GM18907 (cell line): ENCODE data around the gene SSMEM1.
A peak's percentile ranks its signal among the peaks of the same experiment; 100 is the strongest.
"Not testable (repeated sequence)": the region's sequence is repeated elsewhere in the genome, so short reads cannot be mapped to it uniquely, and the experiment has no call there.

Experiments
- ATAC-seq: cut with Tn5 transposase; IDR thresholded peaks from one replicate; pipeline ENCODE4 v1.9.1; 2021; ENCODE audit warnings: mild to moderate bottlenecking, moderate library complexity; ENCODE audit not compliant: unreplicated experiment

Gene SSMEM1

GRCh38 chr7:130207642-130208041 is at the start of gene SSMEM1:
TSS of gene SSMEM1 (plus strand) at chr7:130207860. CDS start at chr7:130207911, 51 bp downstream.
- ATAC-seq: no peak

GRCh38 chr7:130160023-130160422 is 47.6 kb upstream of the SSMEM1 start:
- no peak for ATAC-seq

- no peak for ATAC-seq
Observed at GRCh38 chr7:130160455-130160854, 47.2 kb upstream of the SSMEM1 start.

- ATAC-seq: no peak
Observed at GRCh38 chr7:130162196-130162595, 45.5 kb upstream of the SSMEM1 start.

- ATAC-seq: no peak
Observed at GRCh38 chr7:130174237-130174959, 33.3 kb upstream of the SSMEM1 start.

- no peak for ATAC-seq
Observed at GRCh38 chr7:130178251-130178650, 29.4 kb upstream of the SSMEM1 start.

GRCh38 chr7:130179631-130180030 is 28.0 kb upstream of the SSMEM1 start:
- ATAC-seq: no peak

GRCh38 chr7:130180571-130181262 is 26.9 kb upstream of the SSMEM1 start:
- ATAC-seq: no peak

GRCh38 chr7:130181263-130181605 is 26.4 kb upstream of the SSMEM1 start:
- no peak for ATAC-seq

GRCh38 chr7:130182990-130183389 is 24.7 kb upstream of the SSMEM1 start:
- ATAC-seq: peak; percentile 50

GRCh38 chr7:130184349-130184748 is 23.3 kb upstream of the SSMEM1 start:
- ATAC-seq: not testable (repeated sequence)

GRCh38 chr7:130187360-130187759 is 20.3 kb upstream of the SSMEM1 start:
- ATAC-seq: no peak

GRCh38 chr7:130189343-130189742 is 18.3 kb upstream of the SSMEM1 start:
- no peak for ATAC-seq

- no peak for ATAC-seq
Observed at GRCh38 chr7:130191791-130192190, 15.9 kb upstream of the SSMEM1 start.

GRCh38 chr7:130195396-130195795 is 12.3 kb upstream of the SSMEM1 start:
- no peak for ATAC-seq

GRCh38 chr7:130196476-130196875 is 11.2 kb upstream of the SSMEM1 start:
- ATAC-seq: no peak

GRCh38 chr7:130197094-130197493 is 10.6 kb upstream of the SSMEM1 start:
- ATAC-seq: no peak

GRCh38 chr7:130201796-130202195 is 5.9 kb upstream of the SSMEM1 start:
- no peak for ATAC-seq

- ATAC-seq: peak; percentile 97
Observed at GRCh38 chr7:130205084-130205947, 2.3 kb upstream of the SSMEM1 start, which contains the start of gene TMEM209. TSS of gene TMEM209 (minus strand) at chr7:130205406. CDS start at chr7:130205375, 31 bp downstream.

GRCh38 chr7:130207033-130207432 is 627 bp upstream of the SSMEM1 start:
- ATAC-seq: no peak

- ATAC-seq: no peak
Observed at GRCh38 chr7:130208516-130208915, 856 bp downstream of the SSMEM1 start.
